ENCODE data around the gene NRN1L. TPM values are rescaled to one million over a fixed set of nuclear protein-coding genes. Genes with fewer than 3 reads are reported as not detected.

The NRN1L gene
- total and polyA plus RNA-seq, 2 donors (not counting 1 experiment from before 2014, with no cell fraction given) = 0.10 to 0.17 TPM

DNA sequence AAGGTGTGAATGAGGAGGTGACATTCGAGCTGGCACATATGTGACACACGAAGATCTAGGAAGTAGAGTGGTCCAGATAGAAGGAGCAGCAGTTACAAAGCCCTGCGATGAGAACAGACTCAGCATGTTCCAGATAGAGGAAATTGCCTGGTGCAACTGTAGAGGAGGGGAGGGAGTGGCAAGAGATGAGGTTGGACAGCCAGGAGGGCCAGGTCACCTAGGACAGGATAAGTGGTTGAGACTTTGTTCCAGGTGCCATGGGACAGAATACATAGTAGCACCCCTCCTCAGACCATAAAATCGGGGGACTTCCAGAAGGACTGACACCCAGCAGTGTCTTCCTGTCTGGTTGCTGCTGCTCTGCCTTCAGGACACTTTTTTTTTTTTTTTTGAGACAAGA, 26.2 kb upstream of the NRN1L start:
- H3K27me3 ChIP-seq (ENCODE audit: control insufficient read depth, insufficient read depth, low read length) = no peaks in the 10 kb centered on the region
- H4K20me1 ChIP-seq (ENCODE audit: control insufficient read depth, extremely low read depth, insufficient read depth, low read length) = peaks cover 3% of the 10 kb centered on the region
- H3K27ac ChIP-seq (ENCODE audit: insufficient read depth, low read length) = peak overlapping the region; percentile 99
- H2AFZ ChIP-seq (ENCODE audit: low read length) = no peak overlapping the region
- DNase-seq (ENCODE audit: low read depth in 2 of 2) = no peak
- H3K4me2 ChIP-seq (ENCODE audit: extremely low read depth, insufficient read depth, low read length) = peak overlapping the region; percentile 8
- H3K4me3 ChIP-seq (replicated peaks in 1 of 4; ENCODE audit: control extremely low read depth in 1 of 4, insufficient read depth in 1 of 4, low read depth in 3 of 4, low read length in 4 of 4) = no peak overlapping the region
- peak overlapping the region; percentile 39 for H3K9ac ChIP-seq (ENCODE audit: insufficient read depth, low read length)
- TF ChIP-seq, protein P1, sequence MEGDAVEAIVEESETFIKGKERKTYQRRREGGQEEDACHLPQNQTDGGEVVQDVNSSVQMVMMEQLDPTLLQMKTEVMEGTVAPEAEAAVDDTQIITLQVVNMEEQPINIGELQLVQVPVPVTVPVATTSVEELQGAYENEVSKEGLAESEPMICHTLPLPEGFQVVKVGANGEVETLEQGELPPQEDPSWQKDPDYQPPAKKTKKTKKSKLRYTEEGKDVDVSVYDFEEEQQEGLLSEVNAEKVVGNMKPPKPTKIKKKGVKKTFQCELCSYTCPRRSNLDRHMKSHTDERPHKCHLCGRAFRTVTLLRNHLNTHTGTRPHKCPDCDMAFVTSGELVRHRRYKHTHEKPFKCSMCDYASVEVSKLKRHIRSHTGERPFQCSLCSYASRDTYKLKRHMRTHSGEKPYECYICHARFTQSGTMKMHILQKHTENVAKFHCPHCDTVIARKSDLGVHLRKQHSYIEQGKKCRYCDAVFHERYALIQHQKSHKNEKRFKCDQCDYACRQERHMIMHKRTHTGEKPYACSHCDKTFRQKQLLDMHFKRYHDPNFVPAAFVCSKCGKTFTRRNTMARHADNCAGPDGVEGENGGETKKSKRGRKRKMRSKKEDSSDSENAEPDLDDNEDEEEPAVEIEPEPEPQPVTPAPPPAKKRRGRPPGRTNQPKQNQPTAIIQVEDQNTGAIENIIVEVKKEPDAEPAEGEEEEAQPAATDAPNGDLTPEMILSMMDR (conservative IDR thresholded peaks at IDR 0.05 in 1 of 2, IDR thresholded peaks at IDR 0.05 in 1 of 2; ENCODE audit: low read depth in 1 of 2, low read length in 2 of 2) = no peak
- TF ChIP-seq EZH2 (IDR thresholded peaks at IDR 0.05; ENCODE audit: low read length, missing control alignments) = no peak
- H3K36me3 ChIP-seq (ENCODE audit: control insufficient read depth, insufficient read depth, low read length) = peaks cover 6% of the 10 kb centered on the region
- peaks cover 39% of the 10 kb centered on the region for H3K4me1 ChIP-seq (ENCODE audit: control insufficient read depth, extremely low read depth, insufficient read depth, low read length)
- no peaks in the 10 kb centered on the region for H3K9me3 ChIP-seq (ENCODE audit: control insufficient read depth, insufficient read depth, low read depth, low read length)
- H3K79me2 ChIP-seq (ENCODE audit: control insufficient read depth, insufficient read depth, low read length) = peaks cover 90% of the 10 kb centered on the region

DNA sequence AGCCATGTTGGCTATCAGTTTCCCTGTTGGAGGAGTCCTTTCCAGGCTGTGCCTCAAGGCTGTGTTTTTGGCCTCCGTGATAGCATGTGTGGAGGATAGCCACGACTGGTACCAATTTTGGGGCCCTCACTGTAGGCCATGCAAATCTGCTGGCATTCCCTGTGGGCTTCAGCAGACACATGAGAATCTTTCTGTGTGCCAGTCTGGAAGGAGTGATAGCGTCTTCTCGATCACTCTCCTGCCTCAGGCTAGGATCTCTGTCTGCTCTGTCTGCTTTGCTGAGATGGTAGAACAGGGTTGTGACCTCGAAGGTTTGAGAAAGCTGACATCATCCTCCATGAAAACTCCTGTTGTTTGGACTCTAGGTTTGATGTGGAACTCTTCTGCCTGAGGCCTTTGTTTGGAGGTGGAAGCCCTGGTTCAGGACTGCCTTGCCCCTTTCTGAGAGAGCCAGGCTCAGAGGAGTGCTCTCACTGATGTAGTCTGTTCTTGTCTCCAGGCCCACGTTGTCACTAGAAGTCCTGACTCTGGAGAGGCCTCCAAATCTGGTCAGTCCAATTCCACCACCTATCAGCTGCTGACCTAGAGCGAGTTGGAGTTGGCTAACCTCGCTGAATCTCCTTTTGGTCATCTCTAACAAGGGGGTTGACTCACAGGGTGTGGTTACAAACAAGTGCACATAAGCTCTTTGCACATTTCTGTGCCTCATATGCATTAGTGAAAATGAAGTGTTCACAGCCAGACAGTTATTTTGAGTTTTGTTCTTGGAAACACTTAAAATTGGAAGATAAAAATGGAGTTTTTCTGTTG, 23.9 kb upstream of the NRN1L start:
- Histone ChIP-seq H4K20me1 (ENCODE audit: control insufficient read depth, extremely low read depth, insufficient read depth, low read length) (peaks cover 3% of the 10 kb centered on the region), H2AFZ (ENCODE audit: low read length) (no peak overlapping the region), H3K9me3 (ENCODE audit: control insufficient read depth, insufficient read depth, low read depth, low read length) (no peaks in the 10 kb centered on the region), H3K9ac (ENCODE audit: insufficient read depth, low read length) (no peak overlapping the region), H3K27ac (ENCODE audit: insufficient read depth, low read length) (peak overlapping the region; percentile 77), H3K4me1 (ENCODE audit: control insufficient read depth, extremely low read depth, insufficient read depth, low read length) (peaks cover 44% of the 10 kb centered on the region), H3K27me3 (ENCODE audit: control insufficient read depth, insufficient read depth, low read length) (no peaks in the 10 kb centered on the region), H3K4me3 (replicated peaks in 1 of 4; ENCODE audit: control extremely low read depth in 1 of 4, insufficient read depth in 1 of 4, low read depth in 3 of 4, low read length in 4 of 4) (no peak overlapping the region), H3K4me2 (ENCODE audit: extremely low read depth, insufficient read depth, low read length) (peak overlapping the region; percentile 30), H3K36me3 (ENCODE audit: control insufficient read depth, insufficient read depth, low read length) (peaks cover 6% of the 10 kb centered on the region), H3K79me2 (ENCODE audit: control insufficient read depth, insufficient read depth, low read length) (peaks cover 85% of the 10 kb centered on the region)
- peak; percentile 50 to 72 for DNase-seq (ENCODE audit: low read depth in 2 of 2)
- TF ChIP-seq EZH2 (IDR thresholded peaks at IDR 0.05; ENCODE audit: low read length, missing control alignments) = no peak
- TF ChIP-seq, protein P1 (conservative IDR thresholded peaks at IDR 0.05 in 1 of 2, IDR thresholded peaks at IDR 0.05 in 1 of 2; ENCODE audit: low read depth in 1 of 2, low read length in 2 of 2) = no peak

DNA sequence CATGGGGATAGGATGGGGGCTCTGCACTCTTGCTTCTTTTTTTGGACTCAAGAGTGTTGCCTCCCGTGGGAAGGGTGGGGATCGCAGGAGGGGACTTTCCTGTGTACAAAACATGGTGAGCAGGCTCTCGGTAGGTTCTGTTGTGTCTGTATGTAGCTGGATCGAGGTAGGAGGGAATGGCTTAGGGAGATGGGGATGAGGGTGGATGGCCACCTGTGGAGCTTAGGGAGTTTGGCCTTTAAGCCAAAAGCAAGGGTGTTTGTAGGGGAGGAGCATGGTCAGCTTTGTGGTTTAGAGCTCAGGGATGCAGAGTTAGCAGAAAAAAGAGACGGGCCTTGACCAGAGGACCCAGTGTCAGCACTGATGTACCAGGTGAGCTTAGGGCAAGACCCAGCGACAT, 22.8 kb upstream of the NRN1L start:
- Histone ChIP-seq H4K20me1 (ENCODE audit: control insufficient read depth, extremely low read depth, insufficient read depth, low read length) (peaks cover 3% of the 10 kb centered on the region), H3K36me3 (ENCODE audit: control insufficient read depth, insufficient read depth, low read length) (peaks cover 10% of the 10 kb centered on the region), H3K9ac (ENCODE audit: insufficient read depth, low read length) (no peak overlapping the region), H2AFZ (ENCODE audit: low read length) (no peak overlapping the region), H3K79me2 (ENCODE audit: control insufficient read depth, insufficient read depth, low read length) (peaks cover 76% of the 10 kb centered on the region), H3K27ac (ENCODE audit: insufficient read depth, low read length) (peak overlapping the region; percentile 63), H3K4me2 (ENCODE audit: extremely low read depth, insufficient read depth, low read length) (no peak overlapping the region), H3K4me1 (ENCODE audit: control insufficient read depth, extremely low read depth, insufficient read depth, low read length) (peaks cover 42% of the 10 kb centered on the region), H3K4me3 (replicated peaks in 1 of 4; ENCODE audit: control extremely low read depth in 1 of 4, insufficient read depth in 1 of 4, low read depth in 3 of 4, low read length in 4 of 4) (no peak overlapping the region), H3K9me3 (ENCODE audit: control insufficient read depth, insufficient read depth, low read depth, low read length) (no peaks in the 10 kb centered on the region), H3K27me3 (ENCODE audit: control insufficient read depth, insufficient read depth, low read length) (no peaks in the 10 kb centered on the region)
- no peak for TF ChIP-seq EZH2 (IDR thresholded peaks at IDR 0.05; ENCODE audit: low read length, missing control alignments)
- TF ChIP-seq, protein P1 (conservative IDR thresholded peaks at IDR 0.05 in 1 of 2, IDR thresholded peaks at IDR 0.05 in 1 of 2; ENCODE audit: low read depth in 1 of 2, low read length in 2 of 2) = no peak
- DNase-seq (ENCODE audit: low read depth in 2 of 2) = no peak
